Measurements from ENCODE around the gene CLEC1A. TPM values are rescaled to one million over a fixed set of nuclear protein-coding genes. Genes with fewer than 3 reads are reported as not detected.

The CLEC1A gene
- total RNA-seq, 6 experiments from 2014 or later: 0.14 to 1.2 (median 0.71) TPM

GRCh38 chr12:10094646-10095395 lies 4.0 kb downstream of the CLEC1A start:
- Mint-ChIP-seq H3K4me1 (ENCODE audit: low read depth) (peaks cover 46% of the 10 kb centered on the region), H3K27ac (no peak overlapping the region), H3K36me3 (ENCODE audit: low read depth) (no peaks in the 10 kb centered on the region), H3K9me3 (no peaks in the 10 kb centered on the region), H3K4me3 (no peak overlapping the region), H3K27me3 (ENCODE audit: insufficient read depth) (no peaks in the 10 kb centered on the region)
- no peak for DNase-seq
- no peak for TF ChIP-seq CTCF (IDR thresholded peaks at IDR 0.05)

- H3K4me1 Mint-ChIP-seq (ENCODE audit: low read depth): peaks cover 35% of the 10 kb centered on the region
- H3K4me3 Mint-ChIP-seq: peak overlapping the region; percentile 36; the same call in 1 of the 2 replicates
- peaks cover 2% of the 10 kb centered on the region; the same call in 1 of the 2 replicates for H3K36me3 Mint-ChIP-seq (ENCODE audit: low read depth)
- H3K27ac Mint-ChIP-seq: no peak overlapping the region
- H3K9me3 Mint-ChIP-seq: peaks cover 6% of the 10 kb centered on the region
- DNase-seq: no peak
- H3K27me3 Mint-ChIP-seq (ENCODE audit: insufficient read depth): no peaks in the 10 kb centered on the region
- TF ChIP-seq CTCF (IDR thresholded peaks at IDR 0.05): no peak
Measured at GRCh38 chr12:10088955-10089900, 9.6 kb downstream of the CLEC1A start.

- H3K4me1 Mint-ChIP-seq (ENCODE audit: low read depth): peaks cover 33% of the 10 kb centered on the region
- H3K27ac Mint-ChIP-seq: no peak overlapping the region
- H3K36me3 Mint-ChIP-seq (ENCODE audit: low read depth): peaks cover 9% of the 10 kb centered on the region; the same call in 1 of the 2 replicates
- no peaks in the 10 kb centered on the region for H3K27me3 Mint-ChIP-seq (ENCODE audit: insufficient read depth)
- no peak for TF ChIP-seq CTCF (IDR thresholded peaks at IDR 0.05)
- H3K9me3 Mint-ChIP-seq: peaks cover 14% of the 10 kb centered on the region
- DNase-seq: no peak
- H3K4me3 Mint-ChIP-seq: no peak overlapping the region
Measured at GRCh38 chr12:10088031-10088430, 10.8 kb downstream of the CLEC1A start.

DNA sequence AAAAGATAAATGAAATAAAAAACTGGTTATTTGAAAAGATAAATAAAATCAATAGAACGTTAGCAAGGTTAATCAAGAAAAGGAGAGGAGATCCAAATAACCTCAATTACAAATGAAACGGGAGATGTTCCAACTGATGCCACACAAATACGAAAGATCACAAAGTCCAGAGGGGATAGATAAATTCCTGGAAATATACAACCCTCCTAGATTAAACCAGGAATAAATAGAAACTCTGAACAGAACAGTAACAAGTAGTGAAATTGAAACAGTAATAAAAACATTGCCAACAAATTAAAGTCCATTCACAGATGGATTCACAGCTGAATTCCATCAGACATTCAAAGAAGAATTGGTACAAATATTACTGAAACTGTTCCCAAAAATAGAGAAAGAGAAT lies 12.4 kb downstream of the CLEC1A start:
- peaks cover 9% of the 10 kb centered on the region; the same call in 1 of the 2 replicates for H3K36me3 Mint-ChIP-seq (ENCODE audit: low read depth)
- no peaks in the 10 kb centered on the region for H3K27me3 Mint-ChIP-seq (ENCODE audit: insufficient read depth)
- DNase-seq: no peak
- peaks cover 41% of the 10 kb centered on the region for H3K4me1 Mint-ChIP-seq (ENCODE audit: low read depth)
- peaks cover 14% of the 10 kb centered on the region for H3K9me3 Mint-ChIP-seq
- H3K4me3 Mint-ChIP-seq: no peak overlapping the region
- no peak for TF ChIP-seq CTCF (IDR thresholded peaks at IDR 0.05)
- H3K27ac Mint-ChIP-seq: no peak overlapping the region

- Mint-ChIP-seq H3K9me3 (peaks cover 14% of the 10 kb centered on the region), H3K4me3 (no peak overlapping the region), H3K27me3 (ENCODE audit: insufficient read depth) (no peaks in the 10 kb centered on the region)
Measured at GRCh38 chr12:10084733-10085132, 14.1 kb downstream of the CLEC1A start.

More at GRCh38 chr12:10084733-10085132, 14.1 kb downstream of the CLEC1A start:
- no peak for DNase-seq
- Mint-ChIP-seq H3K27ac (no peak overlapping the region), H3K36me3 (ENCODE audit: low read depth) (peaks cover 15% of the 10 kb centered on the region; the same call in 1 of the 2 replicates), H3K4me1 (ENCODE audit: low read depth) (peaks cover 26% of the 10 kb centered on the region)
- TF ChIP-seq CTCF (IDR thresholded peaks at IDR 0.05): no peak
